DND-41 (cell line): ENCODE measurements around the gene FOXO6.

ENCODE experiments used
- ATAC-seq: fragments of 200-7000 bp; cut with Tn5 transposase; 3 replicates; pipeline ENCODE4 v1.9.1; 2021; ENCODE audit warnings: low read depth; ENCODE audit not compliant: insufficient read depth
- DNase-seq: peaks from one replicate; pipeline ENCODE4 v3.0.0-alpha.2; 2020
- H2AFZ ChIP-seq: 2 replicates; pipeline ENCODE4 v1.6.0; 2012; ENCODE audit warnings: low read depth, low read length
- H3K27ac ChIP-seq: 2 replicates; pipeline ENCODE4 v1.5.1; 2012; ENCODE audit warnings: low read length, inconsistent platforms
- H3K27me3 ChIP-seq: fragments of 200-600 bp; sonication (generic); 2 replicates; pipeline ENCODE4 v1.6.0; 2012; ENCODE audit warnings: low read length, mild to moderate bottlenecking, inconsistent platforms; ENCODE audit not compliant: insufficient read depth, poor library complexity
- H3K36me3 ChIP-seq: 2 replicates; pipeline ENCODE4 v1.5.1; 2012; ENCODE audit warnings: low read length, inconsistent platforms; ENCODE audit not compliant: insufficient read depth
- H3K4me1 ChIP-seq: 2 replicates; pipeline ENCODE4 v1.5.1; 2012; ENCODE audit warnings: mild to moderate bottlenecking, low read length; ENCODE audit not compliant: insufficient read depth
- H3K4me2 ChIP-seq: 2 replicates; pipeline ENCODE4 v1.6.0; 2012; ENCODE audit warnings: mild to moderate bottlenecking, moderate library complexity, low read length, inconsistent platforms; ENCODE audit not compliant: insufficient read depth
- H3K4me3 ChIP-seq, 2 experiments: fragments of 200-600 bp in 1 of 2; shearing (Covaris generic) in 1 of 2; 2 replicates each; pipeline ENCODE4 v1.5.1; 2012 to 2016; ENCODE audit warnings: inconsistent platforms in 2 of 2, low read length in 2 of 2, mild to moderate bottlenecking in 2 of 2, low read depth in 1 of 2, moderate library complexity in 1 of 2
- H3K79me2 ChIP-seq: 2 replicates; pipeline ENCODE4 v1.6.0; 2012; ENCODE audit warnings: low read length, inconsistent platforms; ENCODE audit not compliant: insufficient read depth
- H3K9ac ChIP-seq: 2 replicates; pipeline ENCODE4 v1.6.0; 2012; ENCODE audit warnings: low read depth, mild to moderate bottlenecking, inconsistent platforms, low read length, moderate library complexity
- H3K9me3 ChIP-seq: 2 replicates; pipeline ENCODE4 v1.5.1; 2012; ENCODE audit warnings: low read length, moderate library complexity, mild to moderate bottlenecking, inconsistent platforms; ENCODE audit not compliant: insufficient read depth, severe bottlenecking
- H4K20me1 ChIP-seq: 2 replicates; pipeline ENCODE4 v1.6.0; 2012; ENCODE audit warnings: low read length; ENCODE audit not compliant: insufficient read depth
- CTCF ChIP-seq: IDR thresholded peaks from 2 replicates; pipeline ENCODE4 v1.5.1; 2012; ENCODE audit warnings: borderline replicate concordance, low read length, moderate library complexity, mild to moderate bottlenecking; ENCODE audit not compliant: poor library complexity, severe bottlenecking; ENCODE audit errors: extremely low read depth
- EZH2 ChIP-seq: IDR thresholded peaks from 3 replicates; pipeline ENCODE4 v1.6.1; 2012; ENCODE audit warnings: borderline replicate concordance, low read depth, mild to moderate bottlenecking, moderate library complexity, low read length, inconsistent platforms; ENCODE audit not compliant: severe bottlenecking

Gene FOXO6

GRCh38 chr1:41417746-41418145, 56.5 kb downstream of the FOXO6 start:
- TF ChIP-seq CTCF (no peak), EZH2 (no peak)
- ATAC-seq = no peak
- H2AFZ ChIP-seq = no peak overlapping the region
- no peak overlapping the region for H3K9ac ChIP-seq
- H3K36me3 ChIP-seq = no peaks in the 10 kb centered on the region
- H3K27ac ChIP-seq = no peak overlapping the region
- peaks cover 7% of the 10 kb centered on the region; the same call in 1 of the 2 replicates for H4K20me1 ChIP-seq
- no peak overlapping the region for H3K4me2 ChIP-seq
- H3K4me1 ChIP-seq = no peaks in the 10 kb centered on the region
- H3K9me3 ChIP-seq = no peaks in the 10 kb centered on the region
- H3K4me3 ChIP-seq = no peak overlapping the region
- H3K27me3 ChIP-seq = no peaks in the 10 kb centered on the region
- DNase-seq = no peak
- H3K79me2 ChIP-seq = no peaks in the 10 kb centered on the region

GRCh38 chr1:41418857-41419583, 57.8 kb downstream of the FOXO6 start:
- H3K4me2 ChIP-seq = no peak overlapping the region
- H3K9me3 ChIP-seq = no peaks in the 10 kb centered on the region
- ATAC-seq (no peak), DNase-seq (no peak)
- H3K79me2 ChIP-seq = no peaks in the 10 kb centered on the region
- no peak overlapping the region for H3K27ac ChIP-seq
- TF ChIP-seq CTCF = no peak
- no peak for TF ChIP-seq EZH2
- H2AFZ ChIP-seq = no peak overlapping the region
- H3K4me3 ChIP-seq = no peak overlapping the region
- H3K4me1 ChIP-seq = no peaks in the 10 kb centered on the region
- no peak overlapping the region for H3K9ac ChIP-seq
- no peaks in the 10 kb centered on the region for H3K36me3 ChIP-seq
- H4K20me1 ChIP-seq = peaks cover 7% of the 10 kb centered on the region; the same call in 1 of the 2 replicates
- H3K27me3 ChIP-seq = no peaks in the 10 kb centered on the region

GRCh38 chr1:41419584-41420295, 58.5 kb downstream of the FOXO6 start:
- TF ChIP-seq EZH2 = no peak
- TF ChIP-seq CTCF = no peak
- no peaks in the 10 kb centered on the region for H3K4me1 ChIP-seq
- no peaks in the 10 kb centered on the region for H3K9me3 ChIP-seq
- H3K79me2 ChIP-seq = no peaks in the 10 kb centered on the region
- no peak overlapping the region for H3K4me3 ChIP-seq
- no peak overlapping the region for H3K9ac ChIP-seq
- ATAC-seq = no peak
- H3K27ac ChIP-seq = no peak overlapping the region
- H3K4me2 ChIP-seq = no peak overlapping the region
- no peak for DNase-seq
- H3K27me3 ChIP-seq = no peaks in the 10 kb centered on the region
- peaks cover 7% of the 10 kb centered on the region; the same call in 1 of the 2 replicates for H4K20me1 ChIP-seq
- H3K36me3 ChIP-seq = no peaks in the 10 kb centered on the region
- no peak overlapping the region for H2AFZ ChIP-seq
